Measurements from ENCODE around the gene HSDL1.

- TF ChIP-seq POLR2A (IDR thresholded peaks at IDR 0.05; ENCODE audit: low read depth, low read length) (no peak), TAF1 (IDR thresholded peaks at IDR 0.05; ENCODE audit: low read depth, low read length) (no peak), POLR2AphosphoS5 (IDR thresholded peaks at IDR 0.05; ENCODE audit: low read depth, low read length) (no peak), PAX5 (IDR thresholded peaks at IDR 0.05; ENCODE audit: insufficient read depth, low read length, severe bottlenecking) (no peak), SPI1 (IDR thresholded peaks at IDR 0.05; ENCODE audit: low read depth, low read length) (no peak)
These were observed 41.3 kb downstream of the HSDL1 start for GRCh38 chr16:84103678-84104077.

Data from GM12891 (cell line).